Amniotic stem cell (primary cell): Measurements from ENCODE around the gene KLRC1.
"Not testable (repeated sequence)": the region's sequence is repeated elsewhere in the genome, so short reads cannot be mapped to it uniquely, and the experiment has no call there.

Experiments used
- DNase-seq: peaks from one replicate; lab custom pipeline; 2025; lab: John Stamatoyannopoulos, UW

The KLRC1 gene

DNA sequence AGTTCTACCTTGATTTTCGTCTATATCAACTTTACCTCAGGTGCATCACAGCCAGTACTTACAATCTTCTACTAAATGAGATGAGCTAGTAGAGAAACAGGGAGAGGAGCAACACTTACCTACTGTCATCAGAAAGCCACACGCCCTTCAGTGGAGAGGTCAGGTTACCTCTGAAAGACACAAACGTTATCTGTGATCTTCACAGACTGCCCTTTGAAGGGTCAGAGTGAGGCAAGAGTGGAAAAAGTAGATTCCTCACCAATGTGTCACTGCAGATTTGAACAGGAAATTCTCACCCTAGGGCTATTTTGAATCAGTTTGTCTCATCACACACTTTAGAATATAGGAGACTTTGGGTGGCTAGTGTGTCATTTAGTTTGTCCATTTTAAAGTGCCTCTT lies 31.0 kb downstream of the KLRC1 start:
- DNase-seq = not testable (repeated sequence)

DNA sequence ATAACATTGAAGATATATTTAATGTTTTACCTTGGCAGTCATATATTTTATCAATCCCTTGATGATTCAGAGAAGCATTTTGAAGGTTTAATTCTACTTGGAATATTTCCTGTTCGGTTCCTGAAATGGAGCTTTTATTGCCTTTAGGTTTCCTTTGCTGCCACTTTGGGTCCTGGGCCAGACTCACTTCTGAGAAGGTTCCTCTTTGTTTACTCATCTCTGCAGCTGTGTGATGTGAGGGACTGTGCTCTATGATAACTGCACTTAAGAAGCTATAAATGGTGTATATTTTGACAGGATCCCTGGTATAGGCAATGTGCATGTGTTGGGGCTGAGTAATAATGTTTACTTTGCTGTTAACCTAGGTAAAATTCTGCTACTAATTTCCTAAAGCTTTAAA lies 32.8 kb downstream of the KLRC1 start, which contains the start of gene KLRC3:
TSS of gene KLRC3 (minus strand) at position 262 of the 400 bp plus-strand sequence. CDS start at position 217, 45 bp downstream.
- not testable (repeated sequence) for DNase-seq

DNA sequence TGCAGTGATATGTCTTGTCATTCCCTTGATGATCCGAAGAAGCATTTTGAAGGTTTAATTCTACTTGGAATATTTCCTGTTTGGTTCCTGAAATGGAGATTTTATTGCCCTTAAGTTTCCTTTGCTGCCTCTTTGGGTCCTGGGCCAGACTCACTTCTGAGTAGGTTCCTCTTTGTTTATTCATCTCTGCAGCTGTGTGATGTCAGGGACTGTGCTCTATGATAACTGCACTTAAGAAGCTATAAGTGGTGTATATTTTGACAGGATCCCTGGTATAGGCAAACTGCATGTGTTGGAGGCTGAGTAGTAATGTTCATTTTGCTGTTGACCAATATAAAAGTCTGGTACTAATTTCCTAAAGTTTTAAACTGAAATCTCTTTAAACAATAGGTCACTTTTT lies 43.8 kb downstream of the KLRC1 start, which contains the start of gene KLRC4:
TSS of gene KLRC4 (minus strand) at position 366 of the 400 bp plus-strand sequence. CDS start at position 184, 182 bp downstream.
- no peak for DNase-seq

DNA sequence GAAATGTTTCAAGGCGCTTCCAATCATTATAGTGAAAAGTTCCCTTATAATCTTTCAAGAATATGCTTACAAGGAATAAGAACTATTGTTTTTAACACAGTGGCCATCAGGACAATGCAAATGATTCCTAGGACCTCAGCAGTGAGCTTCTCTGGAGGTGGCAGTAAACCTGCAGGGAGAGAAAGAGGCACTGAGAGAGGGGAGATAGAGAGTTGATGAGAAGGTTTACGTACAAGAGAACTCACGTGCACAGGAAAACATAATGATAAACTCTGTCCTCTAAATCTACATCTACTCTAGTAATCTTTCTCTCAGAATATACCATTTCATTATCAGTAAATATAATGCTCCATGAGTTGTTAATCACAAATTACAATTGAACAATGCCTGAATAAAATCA lies 44.3 kb downstream of the KLRC1 start:
- no peak for DNase-seq

DNA sequence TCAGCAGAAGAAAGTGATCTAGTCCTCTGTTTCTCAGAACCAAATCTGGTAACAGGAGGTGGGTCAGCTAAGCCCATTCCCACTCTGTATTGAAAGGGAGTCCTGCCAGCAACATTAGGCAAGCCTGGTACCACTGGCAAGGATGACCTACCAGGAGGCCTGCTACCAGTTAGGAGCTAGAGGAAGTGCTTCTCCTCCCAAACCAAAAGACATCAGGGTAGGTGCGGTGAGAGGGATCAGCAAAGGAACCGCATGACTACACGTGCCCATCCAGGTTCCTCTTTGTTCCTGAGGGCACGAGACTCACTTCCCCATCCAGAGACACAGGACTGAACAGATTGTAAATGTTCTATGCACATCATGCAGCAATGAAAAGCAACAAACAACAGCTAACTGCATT lies 46.5 kb downstream of the KLRC1 start:
- no peak for DNase-seq

DNA sequence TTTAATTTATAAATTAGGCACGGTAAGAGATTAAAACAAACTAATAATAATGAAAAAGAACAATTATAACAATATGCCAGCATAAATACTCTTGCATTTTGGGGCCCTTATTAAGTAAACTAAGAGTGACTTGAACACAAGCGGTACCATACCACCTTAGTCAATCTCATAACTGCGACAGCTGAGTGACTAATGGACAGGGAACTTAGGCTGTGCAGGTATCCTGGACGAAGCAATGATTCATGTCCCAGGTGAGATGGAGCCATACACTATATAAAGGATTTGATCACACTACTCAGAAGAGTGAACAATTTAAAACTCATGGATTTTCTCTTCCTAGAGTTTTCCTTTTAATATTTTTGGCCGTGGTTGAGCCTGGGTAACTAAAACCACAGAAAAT lies 47.9 kb downstream of the KLRC1 start:
- DNase-seq = no peak

DNA sequence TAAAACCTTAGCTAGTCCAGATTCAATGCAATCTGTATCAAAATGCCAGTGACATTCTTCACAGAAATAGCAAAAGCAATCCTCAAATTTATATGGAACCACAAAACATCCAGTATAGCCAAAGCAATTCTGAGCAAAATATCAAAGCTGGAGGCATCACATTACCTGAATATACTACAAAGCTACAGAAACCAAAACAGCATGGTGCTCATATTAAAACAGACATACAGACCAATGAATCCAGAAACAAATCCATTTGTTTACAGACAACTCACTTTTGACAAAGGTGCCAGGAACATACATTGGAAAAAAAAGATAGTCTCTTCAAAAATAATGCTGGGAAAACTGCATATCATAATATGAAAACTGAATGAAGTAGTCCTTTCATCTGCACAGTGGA lies 48.4 kb downstream of the KLRC1 start:
- no peak for DNase-seq

DNA sequence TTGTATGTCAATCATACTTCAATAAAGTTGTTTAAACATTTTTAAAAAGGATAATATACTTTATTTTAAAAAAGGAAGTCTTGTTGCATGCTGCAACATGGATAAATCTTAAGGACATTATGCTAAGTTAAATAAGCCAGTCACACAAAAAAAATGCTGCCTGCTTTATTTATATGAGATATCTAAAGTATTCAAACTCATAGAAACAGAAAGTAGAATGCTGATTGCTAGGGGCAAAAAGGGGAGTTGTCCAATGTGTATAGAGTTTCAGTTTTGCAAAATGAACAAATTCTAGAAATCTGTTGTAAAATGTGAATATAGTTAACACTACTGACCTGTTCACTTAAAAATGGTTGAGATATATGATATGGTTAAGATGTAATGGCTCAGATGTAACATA lies 52.3 kb downstream of the KLRC1 start:
- DNase-seq = no peak

DNA sequence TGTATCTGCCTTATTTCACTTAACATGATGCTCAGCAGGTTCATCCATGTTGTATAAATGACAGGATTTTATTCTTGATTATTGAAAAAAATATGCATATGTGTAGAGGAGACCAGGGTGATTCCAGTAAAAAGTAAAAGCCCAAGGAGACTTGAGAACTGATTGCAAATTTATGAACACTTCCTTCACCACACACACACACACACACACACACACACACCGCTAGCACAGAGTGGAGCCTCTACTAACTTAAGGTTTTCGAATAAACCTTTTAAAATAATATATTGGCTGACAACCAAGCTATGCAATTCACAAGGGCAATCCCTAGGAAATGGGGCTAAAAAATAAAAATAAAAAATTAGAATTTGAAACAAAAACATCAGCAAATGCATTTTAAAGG lies 55.0 kb downstream of the KLRC1 start:
- DNase-seq = no peak

DNA sequence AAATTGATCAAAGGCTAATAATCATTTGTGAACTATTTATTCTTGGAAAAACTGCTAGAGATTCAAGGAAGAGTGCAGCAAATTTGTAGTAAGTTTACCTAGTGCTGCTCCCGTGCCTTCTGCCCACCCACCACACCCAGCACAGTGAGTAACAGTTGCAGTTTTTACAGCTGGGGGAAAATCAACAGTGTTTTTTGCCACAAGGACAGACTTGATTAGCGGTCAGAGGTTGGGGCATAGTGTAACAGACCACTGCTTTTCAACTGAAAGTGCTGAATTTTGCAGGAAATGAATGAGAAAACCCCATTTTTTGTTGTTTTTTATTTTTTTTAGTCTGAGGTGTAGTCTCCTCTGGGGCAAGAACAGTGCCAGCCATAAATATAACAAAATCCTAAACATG lies 55.9 kb downstream of the KLRC1 start:
- no peak for DNase-seq

DNA sequence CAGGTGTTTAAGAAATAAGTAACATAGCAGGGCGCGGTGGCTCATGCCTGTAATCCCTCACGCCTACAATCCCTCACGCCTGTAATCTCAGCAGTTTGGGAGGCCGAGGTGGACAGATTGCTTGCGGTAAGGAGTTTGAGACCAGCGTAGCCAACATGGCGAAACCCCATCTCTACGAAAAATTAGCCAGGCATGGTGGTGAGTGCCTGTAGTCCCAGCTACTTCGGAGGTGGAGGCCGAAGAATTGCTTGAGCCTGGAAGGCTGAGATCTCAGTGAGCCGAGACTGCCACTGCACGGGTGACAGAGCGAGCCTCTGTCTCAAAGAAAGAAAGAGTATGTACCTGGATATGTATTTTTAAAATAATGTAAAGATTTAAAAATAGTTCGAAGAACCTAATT lies 57.0 kb downstream of the KLRC1 start:
- DNase-seq = not testable (repeated sequence)
